Smooth muscle cell (in vitro differentiated cells): ENCODE measurements around the gene EPB41L1. TPM values are rescaled to one million over a fixed set of nuclear protein-coding genes. Genes with fewer than 3 reads are reported as not detected.

ENCODE experiments used
- DNase-seq: peaks from one replicate; lab custom pipeline; 2025; ENCODE audit not compliant: unreplicated experiment; lab: John Stamatoyannopoulos, UW
- H2AFZ ChIP-seq: fragments of 200-600 bp; sonication (generic); 2 replicates; pipeline ENCODE4 v1.6.0; 2016; ENCODE audit warnings: antibody characterized with exemption, low read depth, mild to moderate bottlenecking
- H3F3A ChIP-seq: fragments of 200-600 bp; sonication (generic); 2 replicates; pipeline ENCODE4 v1.6.0; 2017; ENCODE audit warnings: antibody characterized with exemption, low read depth
- H3K27ac ChIP-seq: fragments of 200-600 bp; sonication (generic); 2 replicates; pipeline ENCODE4 v1.5.1; 2016; ENCODE audit warnings: low read depth, mild to moderate bottlenecking
- H3K27me3 ChIP-seq: fragments of 200-600 bp; sonication (generic); 2 replicates; pipeline ENCODE4 v1.6.1; 2016; ENCODE audit warnings: low read depth, mild to moderate bottlenecking
- H3K36me3 ChIP-seq: fragments of 200-600 bp; sonication (generic); 2 replicates; pipeline ENCODE4 v1.5.1; 2016; ENCODE audit warnings: low read depth
- H3K4me1 ChIP-seq: fragments of 200-600 bp; sonication (generic); 2 replicates; pipeline ENCODE4 v1.5.1; 2016; ENCODE audit warnings: low read depth
- H3K4me2 ChIP-seq: fragments of 200-600 bp; sonication (generic); 2 replicates; pipeline ENCODE4 v1.6.0; 2016; ENCODE audit warnings: mild to moderate bottlenecking
- H3K4me3 ChIP-seq: fragments of 200-600 bp; sonication (generic); 2 replicates; pipeline ENCODE4 v1.5.1; 2016; ENCODE audit warnings: mild to moderate bottlenecking
- H3K79me2 ChIP-seq: fragments of 200-600 bp; sonication (generic); 2 replicates; pipeline ENCODE4 v1.6.0; 2016; ENCODE audit warnings: low read depth, mild to moderate bottlenecking
- H3K9ac ChIP-seq: fragments of 200-600 bp; sonication (generic); 2 replicates; pipeline ENCODE4 v1.6.0; 2016; ENCODE audit warnings: low read depth
- H3K9me3 ChIP-seq: fragments of 200-600 bp; sonication (generic); replicated peaks from 2 replicates; pipeline ENCODE4 v1.5.1; 2016; ENCODE audit warnings: low read depth
- H4K20me1 ChIP-seq: fragments of 200-600 bp; sonication (generic); 2 replicates; pipeline ENCODE4 v1.6.0; 2016; ENCODE audit warnings: low read depth
- WGBS: methylation state at CpG from one replicate; pipeline ENCODE4 v1.1.7; 2016; ENCODE audit warnings: low lambda C conversion rate; 5-methylcytosine and 5-hydroxymethylcytosine counted together
- polyA plus RNA-seq: library from polyadenylated mRNA; unstranded; fragments of >200 nt; fragmentation: Nextera tagmentation; extraction: Ambion mirVana; gene quantifications from 2 replicates; pipeline ENCODE4 v1.2.1, GENCODE V29; 2016
- total RNA-seq: library from RNA; depleted of rRNA; stranded (reverse); fragments of >200 nt; gene quantifications from 2 replicates; pipeline ENCODE4 v1.2.3, GENCODE V29; 2014
- TF ChIP-seq, protein P1 (sequence below): fragments of 200-600 bp; sonication (generic); IDR thresholded peaks from 2 replicates; pipeline ENCODE4 v1.5.1; 2017; ENCODE audit warnings: borderline replicate concordance, mild to moderate bottlenecking, antibody characterized with exemption; ENCODE audit not compliant: insufficient read depth, poor library complexity, severe bottlenecking

The EPB41L1 gene
- total and polyA plus RNA-seq, 2 experiments from 2014 or later: 14.8 to 18.0 TPM

DNA sequence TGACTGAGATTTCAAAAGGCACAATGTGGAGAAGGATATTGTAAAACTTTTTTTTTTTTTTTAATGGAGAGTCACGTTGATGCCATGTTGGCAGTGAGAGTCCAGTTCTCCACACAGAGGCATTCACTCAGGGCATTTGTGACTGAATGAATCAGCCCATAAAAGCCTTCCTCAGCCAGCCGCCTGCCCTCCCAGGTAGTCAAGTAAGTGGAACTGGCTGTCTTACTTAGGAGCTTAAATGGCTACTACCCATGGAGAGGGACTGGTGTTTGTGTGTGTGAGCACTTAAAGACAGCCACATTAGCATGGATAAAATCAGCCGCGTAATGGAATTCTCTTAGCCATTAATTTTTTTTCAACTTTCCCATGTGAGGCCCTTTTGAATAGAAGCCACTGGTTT lies 94.3 kb downstream of the EPB41L1 start:
- Histone ChIP-seq H4K20me1 (peaks cover 70% of the 10 kb centered on the region), H3K79me2 (peaks cover 8% of the 10 kb centered on the region), H3K4me1 (peaks cover 7% of the 10 kb centered on the region), H3K36me3 (peaks cover 12% of the 10 kb centered on the region), H3K9ac (no peak overlapping the region), H2AFZ (no peak overlapping the region), H3K4me3 (no peak overlapping the region), H3K9me3 (no peaks in the 10 kb centered on the region), H3K27ac (peak overlapping the region; percentile 7), H3K4me2 (no peak overlapping the region), H3F3A (no peaks in the 10 kb centered on the region), H3K27me3 (no peaks in the 10 kb centered on the region)
- WGBS: 85% methylated on average over 4 of the region's 4 CpGs
- no peak for DNase-seq
- TF ChIP-seq, protein P1, sequence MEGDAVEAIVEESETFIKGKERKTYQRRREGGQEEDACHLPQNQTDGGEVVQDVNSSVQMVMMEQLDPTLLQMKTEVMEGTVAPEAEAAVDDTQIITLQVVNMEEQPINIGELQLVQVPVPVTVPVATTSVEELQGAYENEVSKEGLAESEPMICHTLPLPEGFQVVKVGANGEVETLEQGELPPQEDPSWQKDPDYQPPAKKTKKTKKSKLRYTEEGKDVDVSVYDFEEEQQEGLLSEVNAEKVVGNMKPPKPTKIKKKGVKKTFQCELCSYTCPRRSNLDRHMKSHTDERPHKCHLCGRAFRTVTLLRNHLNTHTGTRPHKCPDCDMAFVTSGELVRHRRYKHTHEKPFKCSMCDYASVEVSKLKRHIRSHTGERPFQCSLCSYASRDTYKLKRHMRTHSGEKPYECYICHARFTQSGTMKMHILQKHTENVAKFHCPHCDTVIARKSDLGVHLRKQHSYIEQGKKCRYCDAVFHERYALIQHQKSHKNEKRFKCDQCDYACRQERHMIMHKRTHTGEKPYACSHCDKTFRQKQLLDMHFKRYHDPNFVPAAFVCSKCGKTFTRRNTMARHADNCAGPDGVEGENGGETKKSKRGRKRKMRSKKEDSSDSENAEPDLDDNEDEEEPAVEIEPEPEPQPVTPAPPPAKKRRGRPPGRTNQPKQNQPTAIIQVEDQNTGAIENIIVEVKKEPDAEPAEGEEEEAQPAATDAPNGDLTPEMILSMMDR: no peak

DNA sequence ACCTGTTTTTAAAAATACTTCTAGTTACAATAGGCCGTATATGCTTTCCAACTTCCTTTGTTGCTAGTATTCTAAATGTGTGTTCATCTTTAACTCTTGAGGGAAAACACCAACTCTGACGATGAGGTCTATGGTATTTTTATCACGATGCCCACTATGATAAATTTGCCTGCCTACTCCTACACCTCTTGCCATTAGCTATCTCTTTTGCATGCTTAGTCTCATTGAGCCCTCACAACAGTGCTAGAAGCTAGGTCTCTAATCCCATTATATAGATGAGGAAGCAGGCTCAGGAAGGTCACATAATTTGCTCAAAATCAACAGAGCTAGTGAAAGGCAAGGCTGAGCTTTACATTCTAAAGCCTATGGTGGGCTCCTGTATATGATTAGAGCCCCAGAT lies 94.9 kb downstream of the EPB41L1 start:
- peaks cover 7% of the 10 kb centered on the region for H3K4me1 ChIP-seq
- H3K4me2 ChIP-seq: no peak overlapping the region
- H3K79me2 ChIP-seq: peaks cover 8% of the 10 kb centered on the region
- H3K36me3 ChIP-seq: peaks cover 12% of the 10 kb centered on the region
- no peak overlapping the region for H2AFZ ChIP-seq
- no peaks in the 10 kb centered on the region for H3K9me3 ChIP-seq
- TF ChIP-seq, protein P1: no peak
- DNase-seq: no peak
- H3K4me3 ChIP-seq: no peak overlapping the region
- H4K20me1 ChIP-seq: peaks cover 76% of the 10 kb centered on the region
- no peaks in the 10 kb centered on the region for H3K27me3 ChIP-seq
- peak overlapping the region; percentile 7 for H3K27ac ChIP-seq
- H3K9ac ChIP-seq: no peak overlapping the region
- WGBS: 98% methylated on average over 3 of the region's 3 CpGs
- H3F3A ChIP-seq: no peaks in the 10 kb centered on the region

- no peak for DNase-seq
- H3K36me3 ChIP-seq: peaks cover 7% of the 10 kb centered on the region
- H4K20me1 ChIP-seq: peaks cover 70% of the 10 kb centered on the region
- H3K79me2 ChIP-seq: peaks cover 8% of the 10 kb centered on the region
- no peak overlapping the region for H3K9ac ChIP-seq
- no peak overlapping the region for H3K4me2 ChIP-seq
- no peaks in the 10 kb centered on the region for H3F3A ChIP-seq
- H3K27ac ChIP-seq: no peak overlapping the region
- 89% methylated on average over 5 of the region's 5 CpGs for WGBS
- H3K9me3 ChIP-seq: no peaks in the 10 kb centered on the region
- TF ChIP-seq, protein P1: no peak
- no peaks in the 10 kb centered on the region for H3K27me3 ChIP-seq
- peaks cover 7% of the 10 kb centered on the region for H3K4me1 ChIP-seq
- no peak overlapping the region for H3K4me3 ChIP-seq
- no peak overlapping the region for H2AFZ ChIP-seq
Measured at GRCh38 chr20:36251426-36251825, 96.9 kb downstream of the EPB41L1 start.

DNA sequence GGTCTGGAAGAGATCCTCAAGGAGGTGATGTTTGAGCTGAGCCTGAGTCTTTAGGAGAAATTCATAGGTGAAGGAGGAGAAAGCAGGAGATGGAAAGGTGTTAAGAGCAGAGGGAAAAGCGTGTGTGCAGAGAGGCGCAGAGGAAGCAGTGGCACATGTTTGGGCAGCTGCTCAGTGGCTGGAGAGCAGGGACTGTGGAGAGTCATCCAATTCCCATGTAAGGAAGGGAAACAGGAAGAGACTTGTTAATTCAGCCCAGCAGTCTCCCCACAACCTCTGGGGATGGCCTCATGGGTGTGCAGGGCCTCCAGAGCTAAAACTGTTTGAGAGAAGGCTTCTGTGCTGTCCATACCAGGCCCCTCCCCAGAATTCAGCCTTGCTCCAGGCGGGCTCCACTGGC lies 98.0 kb downstream of the EPB41L1 start:
- Histone ChIP-seq H3K79me2 (peaks cover 8% of the 10 kb centered on the region), H3K27me3 (no peaks in the 10 kb centered on the region), H3K36me3 (no peaks in the 10 kb centered on the region), H3K4me1 (peaks cover 7% of the 10 kb centered on the region), H3K4me2 (no peak overlapping the region), H3F3A (no peaks in the 10 kb centered on the region), H2AFZ (no peak overlapping the region), H3K27ac (no peak overlapping the region), H3K9ac (no peak overlapping the region), H3K4me3 (no peak overlapping the region), H3K9me3 (no peaks in the 10 kb centered on the region), H4K20me1 (peaks cover 65% of the 10 kb centered on the region)
- DNase-seq: no peak
- WGBS: 96% methylated on average over 3 of the region's 3 CpGs
- TF ChIP-seq, protein P1: no peak
